K562 (cell line): Measurements from ENCODE around the gene NTRK1. TPM values are rescaled to one million over a fixed set of nuclear protein-coding genes. Genes with fewer than 3 reads are reported as not detected.

ENCODE experiments used
- CHD2 ChIP-seq: IDR thresholded peaks from 2 replicates; pipeline ENCODE4 v1.6.1; 2011; ENCODE audit warnings: low read depth, low read length
- CLOCK ChIP-seq: fragments of 250-450 bp; sonication (Bioruptor Pico); IDR thresholded peaks from 2 replicates; pipeline ENCODE4 v1.4.0; 2020; ENCODE audit warnings: mild to moderate bottlenecking, moderate library complexity, borderline replicate concordance
- ESRRA ChIP-seq: fragments of 450-650 bp; IDR thresholded peaks from 2 replicates; pipeline ENCODE4 v1.6.1; 2014; ENCODE audit warnings: low read depth, mild to moderate bottlenecking, moderate library complexity, borderline replicate concordance
- ETV1 ChIP-seq: fragments of 450-650 bp; conservative IDR thresholded peaks from 2 replicates; pipeline ENCODE4 v1.6.1; 2016; ENCODE audit warnings: missing genetic modification characterization, control low read depth, low read depth, missing compliant biosample characterization
- GTF2B ChIP-seq: IDR thresholded peaks from 2 replicates; pipeline ENCODE4 v1.6.1; 2011; ENCODE audit not compliant: insufficient read length; ENCODE audit errors: extremely low read depth
- GTF2E2 ChIP-seq: fragments of 200-800 bp; sonication (Bioruptor generic); IDR thresholded peaks from 2 replicates; pipeline ENCODE4 v1.6.1; 2016; ENCODE audit warnings: missing genetic modification characterization, missing compliant biosample characterization
- KLF6 ChIP-seq: fragments of 250-450 bp; sonication (Bioruptor Pico); IDR thresholded peaks from 2 replicates; pipeline ENCODE4 v1.4.0; 2020; ENCODE audit warnings: mild to moderate bottlenecking, moderate library complexity, borderline replicate concordance
- LARP7 ChIP-seq: fragments of 450-650 bp; IDR thresholded peaks from 2 replicates; pipeline ENCODE4 v1.6.1; 2016
- MXD1 ChIP-seq: fragments of 250-450 bp; sonication (Bioruptor Pico); IDR thresholded peaks from 2 replicates; pipeline ENCODE4 v1.8.0; 2021; ENCODE audit warnings: borderline replicate concordance, mild to moderate bottlenecking, moderate library complexity; ENCODE audit not compliant: poor library complexity, severe bottlenecking
- PTBP1 ChIP-seq: fragments of 200-400 bp; formaldehyde crosslinking; IDR thresholded peaks from 2 replicates; pipeline ENCODE4 v1.6.1; 2017; ENCODE audit warnings: low read depth, low read length
- SIX5 ChIP-seq, 2 experiments: IDR thresholded peaks; 2 replicates each; pipeline ENCODE4 v1.6.1; 2011; ENCODE audit warnings: low read length in 2 of 2, borderline replicate concordance in 1 of 2, low read depth in 1 of 2, mild to moderate bottlenecking in 1 of 2, moderate library complexity in 1 of 2; ENCODE audit not compliant: insufficient read depth in 1 of 2
- SP1 ChIP-seq: sonication (generic); formaldehyde crosslinking; IDR thresholded peaks from 2 replicates; pipeline ENCODE4 v1.8.1; 2022; ENCODE audit warnings: mild to moderate bottlenecking, missing genetic modification reagents
- STAT5B ChIP-seq: fragments of 250-450 bp; sonication (Bioruptor Pico); IDR thresholded peaks from 2 replicates; pipeline ENCODE4 v1.8.0; 2021; ENCODE audit warnings: mild to moderate bottlenecking, inconsistent platforms
- XRCC3 ChIP-seq: fragments of 450-650 bp; IDR thresholded peaks from 2 replicates; pipeline ENCODE4 v1.6.1; 2017; ENCODE audit warnings: mild to moderate bottlenecking, moderate library complexity
- ZC3H11A ChIP-seq: IDR thresholded peaks from 2 replicates; pipeline ENCODE4 v1.6.1; 2012; ENCODE audit warnings: low read depth, low read length, improper control_type of control experiment
- ZNF398 ChIP-seq: fragments of 250-450 bp; sonication (Bioruptor Pico); IDR thresholded peaks from 2 replicates; pipeline ENCODE4 v1.8.0; 2021; ENCODE audit warnings: moderate library complexity, mild to moderate bottlenecking, inconsistent platforms
- polyA plus RNA-seq, 8 experiments: library from polyadenylated mRNA; depleted of rRNA in 4 of 8; stranded (reverse) in 5 of 8; unstranded in 3 of 8; fragments of >200 nt; fragmentation: Nextera tagmentation in 2 of 8; fragmentation: Illumina TruSeq in 1 of 8; extraction: Ambion mirVana in 2 of 8; extraction: Trizol in 1 of 8; gene quantifications; 2 replicates each; pipeline versions ENCODE4 v1.2.1 to v1.2.3, GENCODE V29; 2011 to 2014; ENCODE audit warnings: inconsistent platforms in 1 of 8, missing spikeins in 1 of 8
- total RNA-seq, 7 experiments: library from RNA; depleted of rRNA in 6 of 7; stranded (reverse); fragments of >200 nt in 6 of 7; fragmentation: Illumina TruSeq in 2 of 7; extraction: Trizol in 2 of 7; gene quantifications; 2 replicates each; pipeline versions ENCODE4 v1.2.1 to v1.2.3, GENCODE V29; 2011 to 2021; ENCODE audit warnings: low replicate concordance in 1 of 7

NTRK1 gene
- total and polyA plus RNA-seq, 9 of the 15 experiments (the other 6 are each of a cell fraction or from before 2014, with no cell fraction given) = 0.46 to 30.0 (median 7.9) TPM

DNA sequence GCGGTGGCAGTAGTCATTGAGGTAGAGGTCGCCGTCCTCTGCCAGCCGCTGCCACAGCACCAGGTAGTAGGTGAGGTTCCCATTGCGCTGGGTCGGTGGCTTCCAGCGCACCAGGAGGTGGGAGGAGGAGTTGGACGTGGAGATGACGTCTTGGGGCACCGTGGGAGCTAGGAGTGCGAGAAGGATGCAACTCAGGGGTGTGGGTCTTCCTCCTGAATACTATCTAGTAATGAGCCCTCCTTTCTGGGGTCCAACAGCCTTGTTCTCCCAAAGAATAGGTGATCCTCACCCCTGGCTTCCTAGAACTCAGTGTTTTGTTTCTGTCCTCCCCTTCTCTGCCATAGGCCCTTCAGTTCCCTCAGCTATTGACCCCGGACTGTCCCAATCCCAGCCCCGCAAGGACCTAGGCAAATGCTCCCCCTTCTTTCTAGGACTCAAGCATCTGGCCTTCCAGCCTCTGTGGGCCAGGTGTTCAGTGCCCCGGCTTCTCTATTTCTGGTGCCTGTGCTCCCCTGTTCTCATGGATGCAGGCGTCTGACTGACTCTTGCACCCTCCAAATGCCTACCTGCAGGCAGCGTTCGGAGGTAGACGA lies 14.6 kb upstream of the NTRK1 start (continued):
- TF ChIP-seq CLOCK (CRISPR knock-in tag) (no peak), KLF6 (CRISPR knock-in tag) (no peak), ZNF398 (CRISPR knock-in tag) (no peak), PTBP1 (no peak), STAT5B (no peak), SP1 (CRISPR knock-in tag) (no peak), ZC3H11A (no peak), ESRRA (no peak), CHD2 (no peak), XRCC3 (no peak), LARP7 (no peak), SIX5 (IDR thresholded peaks at IDR 0.05; ENCODE audit: borderline replicate concordance in 1 of 2, insufficient read depth in 1 of 2, low read depth in 1 of 2, low read length in 2 of 2) (no peak), GTF2E2 (tag) (no peak), ETV1 (tag) (no peak), MXD1 (CRISPR knock-in tag) (no peak), GTF2B (no peak)
